Suprapubic skin (tissue), 4 donors: ENCODE measurements around the gene DUSP3. TPM values are rescaled to one million over a fixed set of nuclear protein-coding genes. Genes with fewer than 3 reads are reported as not detected.

ENCODE experiments used
- DNase-seq, 2 donors: peaks; one replicate each; pipeline ENCODE4 v3.0.0-alpha.2; 2019; ENCODE audit warnings: low spot score in 2 of 2
- H3K27ac ChIP-seq: fragments of 200-600 bp; sonication (generic); one replicate; pipeline ENCODE4 v1.5.1; 2019
- H3K27me3 ChIP-seq: fragments of 200-600 bp; sonication (generic); one replicate; pipeline ENCODE4 v1.5.1; 2019
- H3K36me3 ChIP-seq: fragments of 200-600 bp; sonication (generic); one replicate; pipeline ENCODE4 v1.5.1; 2019
- H3K4me1 ChIP-seq: fragments of 200-600 bp; sonication (generic); one replicate; pipeline ENCODE4 v1.5.1; 2019
- H3K4me3 ChIP-seq: fragments of 200-600 bp; sonication (generic); one replicate; pipeline ENCODE4 v1.5.1; 2019; ENCODE audit warnings: mild to moderate bottlenecking
- H3K9me3 ChIP-seq: fragments of 200-600 bp; sonication (generic); one replicate; pipeline ENCODE4 v1.5.1; 2019
- EP300 ChIP-seq: sonication (generic); formaldehyde crosslinking; IDR thresholded peaks from one replicate; pipeline ENCODE4 v1.6.1; 2017; ENCODE audit warnings: antibody characterized with exemption
- POLR2A ChIP-seq, 2 donors: fragments of 450-650 bp; IDR thresholded peaks; one replicate each; pipeline ENCODE4 v1.6.1; 2017; ENCODE audit warnings: antibody characterized with exemption in 2 of 2, mild to moderate bottlenecking in 2 of 2, moderate library complexity in 2 of 2
- POLR2AphosphoS5 ChIP-seq, 3 donors: sonication (generic); formaldehyde crosslinking; IDR thresholded peaks; one replicate each; pipeline ENCODE4 v1.6.1; 2017; ENCODE audit warnings: antibody characterized with exemption in 3 of 3
- WGBS: methylation state at CpG from one replicate; pipeline ENCODE4 v1.1.5; 2018; 5-methylcytosine and 5-hydroxymethylcytosine counted together
- total RNA-seq, 4 donors: library from RNA; depleted of rRNA; stranded (reverse); fragments of >200 nt; gene quantifications; one replicate each; pipeline ENCODE4 v1.1.0, GENCODE V29; 2016
- TF ChIP-seq, protein P1 (sequence below), 2 donors: fragments of 200-600 bp in 1 of 2; fragments of 450-650 bp in 1 of 2; sonication (generic) in 1 of 2; IDR thresholded peaks; one replicate each; pipeline ENCODE4 v1.5.1; 2016 to 2019; ENCODE audit warnings: antibody characterized with exemption in 2 of 2, mild to moderate bottlenecking in 1 of 2, moderate library complexity in 1 of 2

DUSP3 gene
- total RNA-seq, 4 donors from 2014 or later = 34.8 to 48.5 (median 42.7) TPM

DNA sequence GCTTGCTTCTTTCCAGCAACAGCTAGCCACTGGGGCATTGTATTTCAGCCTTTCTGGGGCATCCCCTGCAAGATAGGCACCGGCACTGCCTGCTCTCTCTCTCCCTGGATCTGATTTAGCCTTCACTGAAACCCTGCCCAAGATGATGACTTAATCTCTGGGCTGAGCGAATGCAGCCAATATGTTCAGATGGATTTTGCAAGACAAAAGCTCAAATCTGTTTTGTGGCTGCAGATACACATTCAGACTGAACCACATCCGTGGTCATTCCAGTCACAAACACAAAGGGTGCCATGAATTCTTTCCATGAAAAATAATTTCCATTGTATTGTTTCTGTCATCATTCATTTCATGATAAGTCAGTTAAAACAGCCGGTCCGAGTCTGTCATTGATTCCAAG lies 44.4 kb downstream of the DUSP3 start:
- H3K27ac ChIP-seq = no peak overlapping the region
- no peak overlapping the region for H3K4me3 ChIP-seq
- WGBS = 43% methylated on average over 5 of the region's 5 CpGs
- H3K27me3 ChIP-seq = no peaks in the 10 kb centered on the region
- peaks cover 7% of the 10 kb centered on the region for H3K4me1 ChIP-seq
- no peak for DNase-seq
- H3K9me3 ChIP-seq = no peaks in the 10 kb centered on the region
- TF ChIP-seq EP300 (no peak), POLR2AphosphoS5 (IDR thresholded peaks at IDR 0.05) (no peak), POLR2A (IDR thresholded peaks at IDR 0.05) (no peak)
- TF ChIP-seq, protein P1, sequence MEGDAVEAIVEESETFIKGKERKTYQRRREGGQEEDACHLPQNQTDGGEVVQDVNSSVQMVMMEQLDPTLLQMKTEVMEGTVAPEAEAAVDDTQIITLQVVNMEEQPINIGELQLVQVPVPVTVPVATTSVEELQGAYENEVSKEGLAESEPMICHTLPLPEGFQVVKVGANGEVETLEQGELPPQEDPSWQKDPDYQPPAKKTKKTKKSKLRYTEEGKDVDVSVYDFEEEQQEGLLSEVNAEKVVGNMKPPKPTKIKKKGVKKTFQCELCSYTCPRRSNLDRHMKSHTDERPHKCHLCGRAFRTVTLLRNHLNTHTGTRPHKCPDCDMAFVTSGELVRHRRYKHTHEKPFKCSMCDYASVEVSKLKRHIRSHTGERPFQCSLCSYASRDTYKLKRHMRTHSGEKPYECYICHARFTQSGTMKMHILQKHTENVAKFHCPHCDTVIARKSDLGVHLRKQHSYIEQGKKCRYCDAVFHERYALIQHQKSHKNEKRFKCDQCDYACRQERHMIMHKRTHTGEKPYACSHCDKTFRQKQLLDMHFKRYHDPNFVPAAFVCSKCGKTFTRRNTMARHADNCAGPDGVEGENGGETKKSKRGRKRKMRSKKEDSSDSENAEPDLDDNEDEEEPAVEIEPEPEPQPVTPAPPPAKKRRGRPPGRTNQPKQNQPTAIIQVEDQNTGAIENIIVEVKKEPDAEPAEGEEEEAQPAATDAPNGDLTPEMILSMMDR (IDR thresholded peaks at IDR 0.05) = no peak
- no peaks in the 10 kb centered on the region for H3K36me3 ChIP-seq

DNA sequence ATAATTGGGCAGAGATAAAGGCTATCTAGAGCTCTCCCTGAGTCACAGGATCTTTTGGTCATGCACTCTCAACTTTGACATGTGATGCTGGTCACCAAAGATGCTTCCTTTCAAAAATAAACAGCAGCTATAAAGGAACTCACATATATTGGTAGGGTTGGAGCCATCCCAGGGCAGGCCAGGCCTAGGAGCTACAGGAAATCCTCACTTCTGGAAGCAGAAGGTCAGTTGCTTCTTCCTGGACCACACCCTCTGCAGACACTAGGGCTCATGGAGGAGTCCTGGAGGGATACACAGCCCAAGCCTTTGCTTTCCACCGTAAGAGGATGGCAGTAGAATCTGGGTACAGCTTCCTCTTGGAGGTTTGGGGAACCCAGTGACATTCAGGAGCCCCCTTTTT lies 44.8 kb downstream of the DUSP3 start:
- Histone ChIP-seq H3K4me1 (peaks cover 7% of the 10 kb centered on the region), H3K27ac (no peak overlapping the region), H3K4me3 (no peak overlapping the region), H3K36me3 (no peaks in the 10 kb centered on the region), H3K9me3 (no peaks in the 10 kb centered on the region), H3K27me3 (no peaks in the 10 kb centered on the region)
- WGBS = 14% methylated on average over 1 of the region's 1 CpG
- DNase-seq = no peak
- TF ChIP-seq, protein P1 (IDR thresholded peaks at IDR 0.05) = no peak
- TF ChIP-seq POLR2A (IDR thresholded peaks at IDR 0.05) = no peak
- no peak for TF ChIP-seq EP300
- no peak for TF ChIP-seq POLR2AphosphoS5 (IDR thresholded peaks at IDR 0.05)

DNA sequence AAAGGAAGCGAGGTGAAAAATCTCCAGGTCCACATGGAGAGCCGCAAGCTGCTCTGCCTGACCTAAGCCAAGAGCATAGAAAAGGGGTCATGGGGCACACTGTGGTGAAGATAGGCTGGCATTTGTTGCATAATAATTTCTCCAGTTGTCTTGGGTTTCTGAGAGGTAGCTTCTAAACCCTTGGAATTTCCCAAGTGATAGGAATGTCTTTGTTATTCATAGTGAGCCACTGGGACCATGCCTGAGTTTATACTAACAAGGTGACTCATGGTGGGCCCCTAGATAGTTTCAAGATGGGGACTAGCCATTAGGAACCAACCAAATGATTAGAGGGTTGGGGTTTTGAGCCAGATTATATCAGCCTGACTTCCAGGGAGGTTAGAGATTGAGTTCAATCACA lies 45.8 kb downstream of the DUSP3 start:
- H3K9me3 ChIP-seq = no peaks in the 10 kb centered on the region
- H3K4me3 ChIP-seq = no peak overlapping the region
- TF ChIP-seq POLR2AphosphoS5 (IDR thresholded peaks at IDR 0.05) = no peak
- no peak for TF ChIP-seq EP300
- TF ChIP-seq, protein P1 (IDR thresholded peaks at IDR 0.05) = no peak
- no peak for TF ChIP-seq POLR2A (IDR thresholded peaks at IDR 0.05)
- no peak for DNase-seq
- H3K27ac ChIP-seq = no peak overlapping the region
- H3K4me1 ChIP-seq = peaks cover 7% of the 10 kb centered on the region
- WGBS = 96% methylated on average over 2 of the region's 2 CpGs
- H3K36me3 ChIP-seq = no peaks in the 10 kb centered on the region
- H3K27me3 ChIP-seq = no peaks in the 10 kb centered on the region

DNA sequence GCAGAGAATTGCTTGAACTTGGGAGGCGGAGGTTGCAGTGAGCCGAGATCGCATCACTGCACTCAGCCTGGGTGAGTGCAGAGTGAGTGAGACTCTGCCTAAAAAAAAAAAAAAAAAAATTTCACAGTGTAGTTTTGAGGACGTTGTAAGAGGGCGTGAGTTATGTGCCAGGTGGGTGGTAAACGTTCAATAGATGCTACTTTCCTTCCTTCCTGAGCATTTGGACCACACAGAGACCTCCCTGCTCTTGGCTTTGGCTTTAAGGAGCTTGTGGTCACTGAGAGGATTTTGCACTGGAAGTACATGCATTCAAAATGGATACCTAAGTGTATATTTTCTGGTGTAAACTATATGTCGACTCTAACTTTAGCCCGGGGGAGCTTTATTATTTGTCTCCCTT lies 50.7 kb downstream of the DUSP3 start:
- no peaks in the 10 kb centered on the region for H3K4me1 ChIP-seq
- no peak overlapping the region for H3K4me3 ChIP-seq
- no peaks in the 10 kb centered on the region for H3K36me3 ChIP-seq
- TF ChIP-seq POLR2A (IDR thresholded peaks at IDR 0.05) = no peak
- no peak for TF ChIP-seq POLR2AphosphoS5 (IDR thresholded peaks at IDR 0.05)
- no peak for DNase-seq
- H3K27me3 ChIP-seq = no peaks in the 10 kb centered on the region
- H3K9me3 ChIP-seq = no peaks in the 10 kb centered on the region
- H3K27ac ChIP-seq = no peak overlapping the region
- 83% methylated on average over 8 of the region's 8 CpGs for WGBS

DNA sequence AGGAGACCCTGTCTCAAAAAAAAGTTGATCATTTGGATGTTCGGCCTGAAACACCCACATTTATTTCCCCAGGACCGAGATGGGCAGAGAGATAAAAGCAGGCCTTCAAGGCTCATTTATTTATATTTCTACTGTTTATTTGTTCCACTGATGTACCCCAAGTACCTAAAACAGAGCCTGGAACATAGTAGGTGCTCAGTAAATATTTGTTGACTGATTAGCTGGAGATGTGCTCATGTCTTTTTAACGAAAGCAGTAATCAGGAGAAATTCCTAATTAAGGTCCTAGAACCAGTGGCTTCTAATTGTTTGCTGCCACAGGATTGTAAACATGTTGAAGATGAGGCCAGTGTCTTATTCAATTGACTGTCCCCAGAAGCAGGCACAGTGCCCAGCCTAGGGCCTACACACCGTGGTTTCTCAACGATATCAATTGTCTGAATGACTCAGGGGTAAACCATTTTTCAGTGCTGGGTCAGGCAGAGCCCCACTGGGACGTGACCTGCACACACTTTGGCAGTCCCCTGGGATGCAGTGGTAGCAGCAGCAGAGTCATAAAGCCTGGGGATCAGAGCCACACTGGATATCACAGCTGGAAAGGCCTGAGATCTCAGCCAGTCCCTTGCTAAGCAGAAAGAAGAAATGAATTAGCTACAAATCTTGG lies 54.9 kb downstream of the DUSP3 start:
- Histone ChIP-seq H3K36me3 (no peaks in the 10 kb centered on the region), H3K27me3 (no peaks in the 10 kb centered on the region), H3K4me3 (no peak overlapping the region), H3K4me1 (peaks cover 14% of the 10 kb centered on the region), H3K9me3 (no peaks in the 10 kb centered on the region), H3K27ac (no peak overlapping the region)
- 65% methylated on average over 5 of the region's 6 CpGs for WGBS
- TF ChIP-seq EP300 (no peak), POLR2A (IDR thresholded peaks at IDR 0.05) (no peak), POLR2AphosphoS5 (IDR thresholded peaks at IDR 0.05) (no peak)
- TF ChIP-seq, protein P1 (IDR thresholded peaks at IDR 0.05) = no peak
- DNase-seq = no peak
